Activated CD8-positive, alpha-beta memory T cell treated with anti-CD3 and anti-CD28 coated beads, Interleukin-2, amount 50 U/mL, for 48 hours (primary cell): ENCODE data around the gene FN1.

ENCODE experiments used
- DNase-seq: peaks from one replicate; pipeline ENCODE4 v3.0.0-alpha.2; 2020

FN1 gene

DNA sequence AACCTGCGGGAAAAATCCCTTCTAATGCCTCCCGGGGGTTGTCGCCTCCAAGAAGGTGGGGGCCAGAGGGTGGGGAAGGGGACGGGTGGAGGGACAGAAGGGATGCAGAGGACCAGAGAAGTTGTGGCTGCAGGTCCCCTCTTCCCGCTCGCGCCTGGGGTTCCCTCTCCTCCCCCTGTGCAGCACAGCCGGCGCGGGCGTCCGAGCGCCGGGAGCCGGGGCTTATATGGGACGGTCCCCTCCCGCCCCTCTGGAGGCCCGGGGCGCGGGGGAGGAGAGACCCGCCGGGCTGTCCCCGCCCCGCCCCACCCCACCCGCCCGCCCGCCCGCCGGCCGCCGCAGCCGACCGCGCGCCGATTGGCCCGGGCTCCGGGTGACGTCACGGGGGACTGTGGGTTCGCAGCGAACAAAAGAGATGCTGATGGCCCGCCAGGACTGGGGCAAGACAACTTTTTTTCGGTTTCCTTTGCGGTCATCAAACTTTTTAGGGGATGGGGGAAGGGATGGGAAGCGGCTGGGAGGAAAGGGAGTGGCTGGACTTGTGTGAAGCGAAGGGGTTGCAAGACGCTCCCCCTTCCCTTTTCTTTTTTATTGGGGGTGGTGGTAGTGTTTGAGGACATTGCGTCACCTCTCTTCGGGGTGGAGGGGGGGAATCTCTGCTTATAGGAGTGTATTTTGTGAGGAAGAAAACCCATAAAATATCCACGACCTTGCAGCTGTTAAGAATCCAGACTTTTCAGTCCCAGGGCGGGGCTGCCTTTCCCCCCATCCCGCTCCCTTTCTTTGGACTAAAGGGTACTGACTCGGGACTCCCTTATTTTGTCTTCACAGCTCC, at the start of gene FN1:
Gene FN1, minus strand, starts transcription at position 199 of the 835 bp plus-strand sequence. CDS start 266 bp downstream, outside the sequence.
- peak; percentile 81 for DNase-seq

DNA sequence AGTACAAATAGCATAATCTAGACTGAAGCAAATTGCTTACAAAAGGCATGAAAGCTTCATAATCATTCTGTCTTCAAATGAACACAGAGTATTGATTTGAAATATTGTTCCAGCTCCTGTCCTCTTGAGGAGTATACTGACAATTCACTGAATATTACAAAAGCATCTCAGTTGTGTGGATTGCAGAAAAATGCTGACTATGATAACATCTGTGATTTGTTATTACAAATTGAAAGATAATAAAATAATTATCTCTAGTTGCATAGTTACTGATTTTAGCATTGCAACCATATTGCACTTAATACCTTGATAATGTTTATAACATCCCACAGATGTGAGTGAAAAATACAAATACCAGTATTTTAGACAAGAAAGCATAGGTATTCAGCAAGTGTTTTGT, 49.2 kb upstream of the FN1 start:
- DNase-seq: no peak

DNA sequence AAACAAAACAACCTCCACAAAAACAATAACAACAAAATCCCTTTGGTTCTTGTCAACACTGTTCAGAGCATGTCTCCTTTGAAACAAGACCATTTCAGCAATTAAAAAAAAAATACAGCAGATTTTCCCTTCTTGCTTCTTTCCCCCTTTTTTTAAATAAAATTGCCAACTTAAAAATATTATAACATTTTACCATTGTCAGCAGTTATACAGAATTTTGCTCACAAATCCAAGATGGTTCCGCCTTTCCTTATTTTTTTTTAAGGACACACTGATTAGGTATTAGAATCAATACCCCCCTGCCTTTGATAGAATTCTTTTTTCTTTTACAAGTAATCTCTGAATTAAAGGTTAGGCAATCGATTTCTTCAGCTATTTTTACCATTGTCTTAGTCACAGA, 48.7 kb upstream of the FN1 start:
- DNase-seq: no peak

DNA sequence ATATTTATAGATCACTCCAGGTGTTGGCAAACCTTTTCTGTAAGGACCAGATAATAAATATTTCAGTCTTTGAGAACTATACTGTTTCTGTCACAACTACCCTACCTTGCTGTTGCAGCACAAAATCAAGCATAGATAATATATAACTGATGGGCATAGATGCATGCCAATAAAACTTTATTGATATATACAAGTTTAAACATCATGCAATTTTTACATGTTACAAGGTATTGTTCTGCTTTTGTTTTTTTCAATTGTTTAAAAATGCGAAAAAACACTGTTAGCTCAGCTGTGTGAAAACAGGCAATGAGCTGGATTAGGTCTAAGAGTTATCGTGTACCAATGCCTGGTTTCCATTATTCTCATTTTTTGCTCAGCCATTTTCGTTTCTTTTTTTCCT, 47.6 kb upstream of the FN1 start:
- no peak for DNase-seq

DNA sequence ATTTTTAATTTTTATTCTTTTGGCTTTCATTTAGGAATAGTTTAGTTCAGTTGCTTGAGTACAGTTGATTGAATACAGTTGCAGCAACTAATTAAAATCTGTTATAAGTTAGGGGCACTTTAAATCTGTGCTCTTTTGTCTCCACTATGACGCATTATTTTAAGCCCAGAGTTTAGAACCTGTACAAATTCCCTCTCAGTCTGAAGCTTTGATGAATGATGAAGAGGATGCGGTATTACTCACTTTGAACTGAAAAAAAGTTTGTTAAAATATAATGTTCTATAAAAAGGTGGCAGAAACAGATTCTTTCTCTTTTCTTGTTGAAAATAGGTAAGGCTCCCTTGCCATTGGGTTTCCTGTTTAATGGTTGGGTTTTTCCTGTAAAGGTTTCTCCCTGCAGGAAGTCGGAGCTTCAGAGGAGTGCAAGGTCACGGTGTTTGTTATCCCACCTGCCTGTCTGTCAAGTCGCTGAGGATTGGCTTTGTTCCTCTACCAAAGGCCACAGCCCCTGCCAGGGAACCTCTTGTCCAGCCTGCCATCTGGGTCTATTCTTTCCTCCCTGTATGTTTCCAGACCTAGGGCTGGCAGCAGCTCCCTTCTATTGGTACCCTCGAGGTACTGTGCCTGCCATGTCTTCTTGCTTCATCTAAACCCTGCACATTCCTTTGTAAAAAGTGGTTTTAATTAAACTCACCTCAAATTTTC, 43.8 kb upstream of the FN1 start:
- DNase-seq: no peak

DNA sequence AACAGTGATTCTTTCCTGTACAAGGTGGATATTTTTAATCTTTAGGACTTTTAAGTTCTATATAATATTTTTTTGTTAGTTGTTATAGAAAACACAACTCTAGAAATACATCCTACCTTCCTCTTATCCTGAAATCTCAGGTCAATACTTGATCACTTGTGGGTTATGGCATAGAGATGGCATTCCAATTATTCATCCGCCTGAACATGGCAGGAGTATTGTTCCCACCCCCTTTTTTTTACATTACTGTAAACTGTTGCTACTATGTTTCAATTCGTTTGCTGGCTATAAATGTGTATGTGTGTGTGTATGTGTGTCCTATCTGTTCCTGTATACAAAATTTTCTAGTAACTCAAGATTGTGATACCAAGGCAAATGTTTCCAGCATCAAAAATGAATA, 43.3 kb upstream of the FN1 start:
- DNase-seq: no peak

DNA sequence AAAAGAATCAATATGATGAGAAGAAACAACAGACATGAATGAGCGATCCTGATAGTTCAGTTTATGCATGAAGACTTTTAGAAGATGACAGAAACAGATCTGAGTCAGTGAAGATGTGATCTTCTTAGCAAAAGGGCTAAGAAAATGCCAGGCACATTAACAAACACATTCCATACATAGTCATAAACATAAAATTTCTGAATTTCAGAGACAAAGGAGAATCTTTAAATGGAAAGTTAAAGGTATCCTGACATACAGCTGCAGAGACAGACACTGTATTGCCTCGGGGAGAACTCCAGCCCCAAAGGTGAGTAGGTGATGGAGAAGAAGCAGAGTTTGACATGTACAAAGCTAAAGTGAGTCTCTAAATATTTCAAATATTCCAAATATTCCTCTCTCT, 40.6 kb upstream of the FN1 start:
- no peak for DNase-seq

DNA sequence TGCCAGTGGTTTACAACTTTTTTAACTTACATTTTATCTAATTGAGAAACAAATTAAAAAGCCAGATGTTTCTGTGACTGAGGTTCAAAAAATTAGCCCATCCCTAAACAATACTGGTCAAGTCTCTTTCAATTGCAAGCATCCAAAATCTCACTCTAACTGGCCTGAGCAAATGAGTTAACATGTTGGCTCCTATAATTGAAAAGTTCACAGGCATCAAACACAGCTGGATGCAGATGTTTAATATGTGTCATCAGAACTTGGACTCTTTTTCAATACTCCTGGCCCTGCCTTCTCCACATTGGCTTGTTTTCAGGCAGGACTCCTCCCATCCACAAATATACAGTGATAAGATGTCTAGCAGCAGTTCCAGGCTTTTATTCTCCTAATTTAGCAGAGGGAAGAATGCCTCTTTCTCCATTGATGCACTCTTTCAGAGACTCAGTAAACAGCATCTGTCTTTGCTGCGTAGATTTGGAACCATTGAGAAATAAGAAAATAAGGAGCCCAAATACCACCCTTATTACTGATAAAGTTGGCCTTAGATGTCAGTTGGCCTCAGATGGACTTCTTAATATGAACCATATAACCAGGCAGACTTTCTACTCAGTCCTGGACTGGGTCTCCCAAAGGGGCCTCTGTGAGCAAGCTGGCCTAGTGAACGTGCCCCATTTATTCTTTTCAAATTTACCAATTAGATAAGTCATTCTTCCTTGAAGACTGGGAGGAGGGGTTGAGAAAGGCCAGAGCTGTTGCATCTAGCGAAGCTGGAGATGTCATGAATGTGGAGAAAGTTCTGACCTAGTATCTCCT, 30.4 kb upstream of the FN1 start:
- no peak for DNase-seq

DNA sequence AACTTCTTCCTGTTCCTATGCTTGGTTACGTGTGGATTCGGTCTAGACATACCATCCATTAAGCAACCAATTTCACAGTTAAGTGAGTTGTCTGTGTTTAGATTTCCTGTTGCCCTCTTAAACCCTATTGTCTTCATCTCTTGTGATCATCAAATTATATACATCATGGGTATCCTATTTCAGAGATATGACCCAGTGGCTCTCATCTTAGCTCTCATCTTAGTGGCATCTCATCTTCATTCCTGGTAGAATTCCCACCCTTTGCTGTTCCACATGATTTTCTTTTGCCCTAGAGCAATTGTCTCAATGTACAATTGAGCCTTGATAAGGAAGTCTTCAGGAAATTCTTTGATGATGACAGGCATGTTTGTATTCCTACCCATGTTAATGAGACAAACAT, 29.4 kb upstream of the FN1 start:
- no peak for DNase-seq

DNA sequence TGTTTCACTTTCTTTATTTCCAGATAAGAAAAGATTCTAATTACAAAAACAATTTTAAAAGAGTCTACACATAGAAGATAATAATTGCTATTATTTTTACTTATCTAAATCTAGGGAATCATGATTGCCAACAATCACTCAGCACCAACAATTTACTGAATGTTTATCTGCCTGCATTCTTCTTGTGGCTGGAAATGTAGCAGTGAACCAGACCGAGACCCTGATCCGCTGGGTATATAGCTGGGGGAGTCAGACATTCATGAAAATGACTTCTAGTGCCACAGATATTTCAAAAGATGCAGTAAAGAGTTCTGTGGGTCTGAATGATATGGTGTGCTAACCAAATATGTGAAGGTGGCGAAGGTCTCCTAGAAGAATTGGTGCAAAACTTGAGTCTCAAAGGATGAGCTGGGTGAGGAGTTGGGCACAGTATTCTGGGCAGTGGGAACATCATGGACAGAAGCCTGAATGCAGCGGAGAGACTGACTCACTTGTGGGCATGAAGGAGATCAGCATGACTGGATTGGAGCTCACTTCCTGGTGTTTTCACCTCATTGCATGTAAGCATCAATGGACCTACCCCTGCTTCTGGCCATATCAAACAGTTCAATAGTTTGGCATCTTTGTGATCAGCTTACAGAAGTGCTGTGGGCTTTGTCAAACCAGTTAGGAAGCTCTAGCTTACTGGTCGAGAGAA, 26.1 kb upstream of the FN1 start:
- no peak for DNase-seq

DNA sequence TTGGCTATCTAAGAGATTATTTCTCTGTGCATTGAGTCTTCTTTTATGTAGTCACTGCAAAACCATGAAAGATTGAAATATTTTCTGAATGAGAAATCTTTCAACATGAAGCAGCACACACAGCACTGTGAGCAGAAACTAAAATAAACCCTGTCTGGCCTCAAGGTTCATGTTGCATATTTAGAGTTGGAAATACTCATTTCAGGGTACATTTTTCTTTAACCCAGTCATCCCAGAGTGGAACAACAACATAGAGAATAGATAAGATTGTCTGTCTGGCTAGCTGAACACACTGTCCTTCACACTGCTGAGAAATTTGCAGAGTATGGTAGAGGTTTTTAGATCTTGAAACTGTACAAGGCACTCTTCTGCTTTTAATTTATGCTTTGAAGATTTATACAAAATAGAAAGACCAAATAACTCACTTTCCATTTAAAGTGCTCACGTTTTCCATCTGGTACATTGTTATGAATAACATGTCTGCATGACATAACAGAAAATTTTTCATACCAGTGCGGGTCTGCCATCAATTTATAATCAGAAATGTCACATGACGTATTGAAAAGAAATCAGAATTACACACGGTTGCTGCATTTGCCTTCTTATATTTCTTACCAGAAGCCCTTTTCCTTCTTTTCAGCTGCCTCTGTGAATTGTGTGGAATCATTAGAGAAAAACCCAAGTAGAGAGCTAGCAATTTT, 25.0 kb upstream of the FN1 start:
- DNase-seq: no peak

DNA sequence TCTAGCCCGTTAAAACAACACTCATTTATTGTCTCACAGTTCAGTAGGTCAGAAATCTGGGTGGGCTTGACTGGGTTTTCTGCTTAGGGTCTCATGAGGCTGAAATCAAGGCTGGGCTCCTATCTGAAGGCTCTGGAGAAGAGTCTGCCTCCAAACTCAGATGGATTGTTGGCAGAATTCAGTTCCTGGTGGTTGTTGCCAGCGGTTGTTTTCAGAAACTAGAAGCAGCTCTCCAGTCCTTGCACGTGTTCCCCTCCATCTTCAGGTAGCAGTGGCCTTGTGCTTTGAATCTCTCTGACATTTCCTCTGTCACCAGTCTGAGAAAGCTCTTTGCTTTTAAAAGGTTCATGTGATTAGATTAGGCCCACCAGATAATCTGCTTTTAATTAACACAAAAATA, 20.1 kb upstream of the FN1 start:
- DNase-seq: no peak

DNA sequence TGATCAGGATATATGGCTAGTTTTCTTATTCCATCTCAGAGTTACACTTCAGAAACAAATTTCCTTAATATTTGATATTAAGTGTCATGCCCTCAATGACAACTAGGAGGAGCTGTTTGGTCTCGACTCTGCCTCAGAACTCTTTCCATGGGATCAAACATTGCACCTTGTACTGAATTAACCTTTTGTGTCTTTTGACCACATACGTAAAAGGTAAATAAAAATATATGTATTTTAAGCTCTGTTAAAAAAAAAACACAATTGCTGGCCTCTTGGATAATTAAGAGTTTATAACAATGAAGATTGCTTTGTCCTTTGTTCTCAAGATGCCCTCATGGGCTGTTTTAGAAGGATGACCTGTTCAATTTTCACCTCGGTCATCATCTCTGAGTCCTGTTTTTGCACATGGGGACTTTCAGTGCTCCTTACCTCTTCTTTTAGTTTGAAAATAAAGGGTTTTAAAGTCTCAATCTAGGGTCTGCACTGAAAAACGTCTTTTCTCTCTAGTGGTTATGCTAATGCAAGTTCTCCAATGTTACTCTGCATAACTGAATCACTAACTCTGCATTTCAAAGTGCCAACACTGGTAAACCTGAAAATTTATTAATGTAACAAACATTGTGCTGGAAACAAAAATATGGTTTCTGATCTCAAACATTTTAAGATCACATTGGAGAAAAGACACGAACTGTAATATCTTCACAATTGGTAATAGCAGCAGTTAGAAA, 18.8 kb upstream of the FN1 start:
- no peak for DNase-seq

DNA sequence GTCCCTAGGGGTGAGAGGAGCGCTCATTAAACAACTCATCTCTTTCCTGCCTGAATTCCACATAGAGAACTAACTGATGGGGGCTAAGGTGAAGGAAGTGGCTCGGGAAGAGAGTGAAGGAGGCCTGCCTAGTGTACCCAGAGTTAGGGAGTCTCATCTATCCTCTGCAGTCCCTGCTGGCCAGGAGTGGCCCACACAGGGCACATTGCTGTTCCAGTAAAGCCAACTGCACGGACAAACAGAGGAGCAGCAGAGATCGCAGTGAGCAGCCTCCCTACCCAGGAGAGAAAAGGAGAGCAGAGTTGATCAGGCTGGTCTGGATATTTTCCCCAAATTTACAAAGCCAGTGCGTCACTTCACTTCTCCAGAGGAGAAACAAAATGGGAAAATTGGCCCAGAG, 16.9 kb upstream of the FN1 start:
- DNase-seq: no peak

DNA sequence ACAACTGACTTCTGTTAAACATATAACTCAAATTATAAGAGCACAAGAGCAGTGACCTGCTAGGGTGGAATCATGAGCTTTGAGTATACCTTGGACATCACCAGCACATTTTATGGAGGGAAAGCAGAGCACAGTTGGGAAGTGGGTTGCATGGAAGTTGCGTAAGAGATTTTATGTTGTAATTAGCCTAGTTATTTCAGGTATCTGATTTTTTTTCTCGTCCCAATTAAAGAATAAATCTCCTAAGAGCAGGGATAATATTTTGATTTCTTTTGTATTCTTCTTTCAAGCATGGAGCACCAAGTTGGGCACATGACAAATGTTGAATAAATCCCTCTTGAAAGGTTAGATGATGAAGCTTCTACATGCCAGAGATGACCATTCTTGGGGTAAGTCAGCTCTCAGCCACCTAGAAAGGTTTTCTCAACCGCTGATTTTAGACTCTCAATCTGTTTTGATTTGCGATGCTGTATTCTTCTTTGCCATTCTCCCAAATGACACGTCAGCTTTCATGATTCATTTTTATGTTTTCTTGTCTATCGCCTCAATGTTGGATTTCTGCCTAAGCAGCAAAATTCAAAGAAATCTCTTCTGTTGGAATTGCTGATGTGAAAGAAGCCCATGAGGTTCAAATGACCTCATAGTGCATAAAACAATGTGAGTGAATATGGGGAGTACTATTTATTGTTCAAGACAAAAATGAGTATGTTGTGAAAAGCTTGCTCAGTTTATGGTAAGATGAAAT, 15.3 kb upstream of the FN1 start:
- DNase-seq: no peak

DNA sequence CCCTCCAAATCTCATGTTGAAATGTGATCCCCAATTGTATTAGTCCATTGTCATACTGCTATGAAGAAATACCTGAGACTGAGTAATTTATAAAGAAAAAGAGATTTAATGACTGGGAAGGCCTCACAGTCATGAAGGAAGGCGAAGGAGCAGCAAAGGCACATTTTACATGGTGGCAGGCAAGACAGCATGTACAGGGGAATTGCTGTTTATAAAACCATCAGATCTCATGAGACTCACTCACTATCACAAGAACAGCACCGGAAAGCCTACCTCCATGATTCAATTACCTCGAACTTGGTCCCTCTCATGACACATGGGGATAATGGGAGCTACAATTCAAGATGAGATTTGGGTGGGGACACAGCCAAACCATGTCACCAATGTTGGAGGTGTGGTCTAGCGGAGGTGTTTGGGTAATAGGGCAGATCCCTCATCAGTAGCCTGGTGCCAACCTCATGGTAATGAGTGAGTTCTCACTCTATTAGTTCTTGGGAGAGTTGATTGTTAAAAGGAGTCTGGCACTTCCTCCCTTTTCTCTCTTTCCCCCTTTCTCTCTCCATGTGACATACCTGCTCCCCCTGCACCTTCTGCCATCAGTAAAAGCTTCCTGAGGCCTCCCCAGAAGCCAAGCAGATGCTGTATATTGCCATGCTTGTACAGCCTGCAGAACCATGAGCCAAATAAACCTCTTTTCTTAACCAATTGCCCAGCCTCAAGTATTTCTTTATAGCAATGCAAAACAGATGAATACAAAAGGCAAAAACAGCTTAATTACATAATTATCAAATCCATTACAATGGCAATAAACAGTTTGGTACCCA, 14.5 kb upstream of the FN1 start:
- no peak for DNase-seq

DNA sequence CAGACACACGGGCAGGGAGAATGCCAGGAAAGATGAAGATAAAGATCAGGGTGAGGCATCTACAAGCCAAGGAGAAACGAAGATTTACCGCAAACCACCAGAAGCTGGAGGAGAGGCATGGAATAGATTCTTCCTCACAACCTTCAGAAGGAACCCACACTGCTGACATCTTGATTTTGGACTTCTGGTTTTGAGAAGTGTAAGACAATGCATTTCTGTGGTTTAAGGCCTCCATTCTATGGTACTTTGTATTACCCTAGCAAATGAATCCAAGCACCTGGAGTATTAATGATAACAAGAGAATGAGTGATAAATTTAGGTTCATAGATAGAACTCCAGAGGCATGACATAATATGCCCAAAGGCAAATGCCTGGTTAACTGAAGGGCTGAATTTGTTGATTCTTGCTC, 11.8 kb upstream of the FN1 start:
- no peak for DNase-seq

DNA sequence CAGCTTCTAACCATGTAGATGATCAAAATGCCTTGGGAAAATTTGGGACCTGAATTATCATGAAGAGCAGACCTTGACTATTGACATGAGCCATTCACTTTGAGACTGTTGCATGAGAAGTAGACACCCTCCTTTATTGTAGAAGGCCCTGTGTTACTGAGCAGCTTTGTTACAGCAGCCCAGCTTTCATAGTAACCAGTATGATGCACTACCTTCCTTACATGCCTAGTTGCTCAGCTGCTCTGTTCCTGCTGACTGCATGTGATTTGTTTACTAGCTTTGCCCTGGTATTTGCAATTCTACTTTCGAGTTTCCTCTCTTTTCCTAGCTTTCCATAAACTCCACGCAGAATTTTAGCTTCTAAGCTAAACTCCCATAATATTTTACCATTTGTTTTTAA, 11.2 kb upstream of the FN1 start:
- DNase-seq: no peak

DNA sequence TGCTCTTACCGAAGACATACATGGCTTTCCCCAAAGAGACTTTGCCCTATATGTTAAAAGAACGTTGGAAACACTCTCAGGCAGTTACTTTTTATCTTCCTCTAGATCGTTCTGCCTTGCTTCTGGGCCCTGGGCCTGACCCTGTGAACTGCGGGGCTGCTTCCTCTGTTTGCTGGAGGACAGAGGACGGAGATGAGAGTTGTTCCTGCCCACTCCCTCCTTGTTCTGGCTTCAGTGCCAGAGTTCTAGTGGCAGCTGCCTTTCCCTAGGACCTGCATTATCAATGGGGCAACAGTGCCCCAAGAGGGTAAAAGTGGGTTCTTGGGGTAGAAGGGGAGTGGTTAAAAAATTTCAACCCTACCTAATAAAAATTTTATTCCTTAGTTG, 6.5 kb upstream of the FN1 start:
- DNase-seq: no peak
